ENCODE data around the gene CALHM3. TPM values are rescaled to one million over a fixed set of nuclear protein-coding genes. Genes with fewer than 3 reads are reported as not detected.

CALHM3 gene
- total RNA-seq, 3 donors from 2014 or later (not counting 1 experiment from before 2014, with no cell fraction given) = not detected

DNA sequence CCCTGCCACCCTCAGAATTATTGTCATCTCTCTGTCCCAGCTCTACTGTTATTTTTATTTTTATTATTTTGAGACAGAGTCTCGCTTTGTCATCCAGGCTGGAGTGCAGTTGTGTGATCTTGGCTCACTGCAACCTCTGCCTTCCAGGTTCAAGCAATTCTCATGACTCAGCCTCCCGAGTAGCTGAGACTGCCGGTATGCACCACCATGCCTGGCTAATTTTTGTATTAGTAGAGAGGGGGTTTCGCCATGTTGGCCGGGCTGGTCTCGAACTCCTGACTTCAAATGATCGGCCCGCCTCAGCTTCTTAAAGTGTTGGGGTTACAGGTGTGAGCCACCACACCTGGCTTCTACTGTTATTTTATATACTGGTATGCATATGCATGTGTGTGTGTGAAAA lies 37.8 kb downstream of the CALHM3 start:
- Mint-ChIP-seq H3K27ac (no peak overlapping the region), H3K9me3 (no peaks in the 10 kb centered on the region), H3K36me3 (peaks cover 14% of the 10 kb centered on the region), H3K4me1 (peaks cover 5 to 23% of the 10 kb centered on the region in 2 donors), H3K27me3 (ENCODE audit: low read depth in 2 of 2) (no peaks in the 10 kb centered on the region), H3K4me3 (no peak overlapping the region)
- TF ChIP-seq, protein P1, sequence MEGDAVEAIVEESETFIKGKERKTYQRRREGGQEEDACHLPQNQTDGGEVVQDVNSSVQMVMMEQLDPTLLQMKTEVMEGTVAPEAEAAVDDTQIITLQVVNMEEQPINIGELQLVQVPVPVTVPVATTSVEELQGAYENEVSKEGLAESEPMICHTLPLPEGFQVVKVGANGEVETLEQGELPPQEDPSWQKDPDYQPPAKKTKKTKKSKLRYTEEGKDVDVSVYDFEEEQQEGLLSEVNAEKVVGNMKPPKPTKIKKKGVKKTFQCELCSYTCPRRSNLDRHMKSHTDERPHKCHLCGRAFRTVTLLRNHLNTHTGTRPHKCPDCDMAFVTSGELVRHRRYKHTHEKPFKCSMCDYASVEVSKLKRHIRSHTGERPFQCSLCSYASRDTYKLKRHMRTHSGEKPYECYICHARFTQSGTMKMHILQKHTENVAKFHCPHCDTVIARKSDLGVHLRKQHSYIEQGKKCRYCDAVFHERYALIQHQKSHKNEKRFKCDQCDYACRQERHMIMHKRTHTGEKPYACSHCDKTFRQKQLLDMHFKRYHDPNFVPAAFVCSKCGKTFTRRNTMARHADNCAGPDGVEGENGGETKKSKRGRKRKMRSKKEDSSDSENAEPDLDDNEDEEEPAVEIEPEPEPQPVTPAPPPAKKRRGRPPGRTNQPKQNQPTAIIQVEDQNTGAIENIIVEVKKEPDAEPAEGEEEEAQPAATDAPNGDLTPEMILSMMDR (IDR thresholded peaks at IDR 0.05) = no peak
- no peaks in the 10 kb centered on the region for H3K4me1 ChIP-seq (ENCODE audit: control insufficient read depth, insufficient read depth, low read length)
- over 99% methylated on average over 8 of the region's 8 CpGs for WGBS (ENCODE audit: insufficient coverage)
- intact Hi-C loops (cut with micrococcal nuclease) = no loop called here
- H3K36me3 ChIP-seq (ENCODE audit: control insufficient read depth, insufficient read depth, low read length) = peaks cover 84% of the 10 kb centered on the region
- H3K9me3 ChIP-seq (ENCODE audit: control insufficient read depth, insufficient read depth, low read length) = no peaks in the 10 kb centered on the region
- no peaks in the 10 kb centered on the region for H3K27me3 ChIP-seq (ENCODE audit: control insufficient read depth, insufficient read depth, low read length)
- ATAC-seq (no peak), DNase-seq (no peak)
- no peak overlapping the region for H3K27ac ChIP-seq (ENCODE audit: low read length)
- no peak overlapping the region for H3K4me3 ChIP-seq (ENCODE audit: low read length)

DNA sequence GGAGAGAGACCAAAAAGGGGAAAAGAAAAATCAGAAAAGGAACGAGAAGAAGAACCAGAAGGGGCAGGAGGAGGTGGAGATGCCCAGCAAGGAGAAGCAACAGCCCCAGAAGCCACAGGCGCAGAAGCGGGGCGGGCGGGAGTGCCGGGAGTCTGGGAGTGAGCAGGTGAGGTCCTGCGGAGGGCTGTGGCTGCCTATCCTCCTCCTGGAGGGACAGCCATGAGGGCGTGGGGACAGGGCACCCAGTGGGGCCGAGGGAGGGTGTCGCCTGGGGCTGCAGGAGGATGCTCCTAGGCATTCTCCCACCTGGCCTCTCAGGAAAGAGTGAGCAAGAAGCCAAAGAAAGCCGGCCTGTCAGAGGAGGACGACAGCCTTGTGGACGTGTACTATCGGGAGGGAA lies 38.6 kb downstream of the CALHM3 start:
- intact Hi-C loops (cut with micrococcal nuclease) = no loop called here
- Mint-ChIP-seq H3K4me1 (peaks cover 5 to 18% of the 10 kb centered on the region in 2 donors), H3K9me3 (no peaks in the 10 kb centered on the region), H3K27ac (peak overlapping the region in 1 of 2 donors; percentile 1), H3K36me3 (peaks cover 14% of the 10 kb centered on the region), H3K27me3 (ENCODE audit: low read depth in 2 of 2) (no peaks in the 10 kb centered on the region), H3K4me3 (no peak overlapping the region)
- Histone ChIP-seq H3K36me3 (ENCODE audit: control insufficient read depth, insufficient read depth, low read length) (peaks cover 76% of the 10 kb centered on the region), H3K9me3 (ENCODE audit: control insufficient read depth, insufficient read depth, low read length) (no peaks in the 10 kb centered on the region), H3K27me3 (ENCODE audit: control insufficient read depth, insufficient read depth, low read length) (no peaks in the 10 kb centered on the region), H3K4me1 (ENCODE audit: control insufficient read depth, insufficient read depth, low read length) (no peaks in the 10 kb centered on the region), H3K27ac (ENCODE audit: low read length) (no peak overlapping the region), H3K4me3 (ENCODE audit: low read length) (no peak overlapping the region)
- no peak for ATAC-seq
- DNase-seq = no peak
- TF ChIP-seq, protein P1 (IDR thresholded peaks at IDR 0.05) = no peak
- WGBS (ENCODE audit: insufficient coverage) = 97% methylated on average over 14 of the region's 14 CpGs

DNA sequence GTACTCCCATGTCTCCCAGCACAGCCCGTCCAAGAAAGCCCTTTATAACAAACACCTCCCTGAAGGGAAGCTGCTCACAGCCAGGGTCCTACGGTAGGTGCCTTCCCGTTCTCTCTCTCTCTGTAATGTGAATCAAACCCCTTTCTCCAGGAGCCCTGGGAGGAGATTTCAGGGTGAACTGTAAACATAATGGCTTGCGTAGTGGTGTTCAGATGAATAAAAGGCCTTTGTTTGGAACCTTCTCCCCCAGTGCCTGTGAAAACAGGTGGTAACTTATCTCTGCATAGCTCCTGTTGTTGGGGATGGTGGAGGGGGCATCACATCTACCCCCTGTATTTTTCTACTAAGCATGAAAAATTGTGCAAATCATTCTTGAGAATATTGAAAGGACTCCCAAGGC lies 39.3 kb downstream of the CALHM3 start:
- intact Hi-C loops (cut with micrococcal nuclease) = no loop called here
- Mint-ChIP-seq H3K4me3 (no peak overlapping the region), H3K36me3 (peaks cover 14% of the 10 kb centered on the region), H3K4me1 (peaks cover under 1 to 12% of the 10 kb centered on the region in 2 donors), H3K27ac (peak overlapping the region in 1 of 2 donors; percentile 1), H3K27me3 (ENCODE audit: low read depth in 2 of 2) (no peaks in the 10 kb centered on the region), H3K9me3 (no peaks in the 10 kb centered on the region)
- Histone ChIP-seq H3K27me3 (ENCODE audit: control insufficient read depth, insufficient read depth, low read length) (no peaks in the 10 kb centered on the region), H3K4me3 (ENCODE audit: low read length) (no peak overlapping the region), H3K36me3 (ENCODE audit: control insufficient read depth, insufficient read depth, low read length) (peaks cover 70% of the 10 kb centered on the region), H3K27ac (ENCODE audit: low read length) (no peak overlapping the region), H3K4me1 (ENCODE audit: control insufficient read depth, insufficient read depth, low read length) (no peaks in the 10 kb centered on the region), H3K9me3 (ENCODE audit: control insufficient read depth, insufficient read depth, low read length) (no peaks in the 10 kb centered on the region)
- TF ChIP-seq, protein P1 (IDR thresholded peaks at IDR 0.05) = no peak
- ATAC-seq = no peak
- DNase-seq = no peak
- WGBS (ENCODE audit: insufficient coverage) = 97% methylated on average over 3 of the region's 4 CpGs

DNA sequence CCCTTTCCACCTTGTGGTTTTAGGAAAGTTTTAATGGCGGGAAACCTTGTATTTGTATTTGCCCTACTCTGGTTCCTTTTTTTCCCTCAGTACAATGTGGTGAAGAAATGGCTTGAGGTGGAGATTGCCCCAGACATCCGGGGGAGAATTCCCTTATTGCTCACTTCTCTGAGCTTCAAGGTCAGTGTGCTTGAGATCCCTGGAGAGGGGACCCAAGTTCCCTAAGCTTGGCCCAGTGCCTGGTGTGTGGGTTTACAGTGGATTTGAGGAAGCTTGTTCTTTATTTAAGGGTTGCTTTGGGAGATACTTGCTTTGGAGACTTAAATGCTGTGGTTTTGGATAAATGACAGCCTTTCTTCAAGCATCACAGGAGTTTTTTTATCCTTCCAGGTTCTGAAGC lies 45.2 kb downstream of the CALHM3 start:
- H3K36me3 Mint-ChIP-seq = peaks cover 23% of the 10 kb centered on the region
- DNase-seq = no peak
- Histone ChIP-seq H3K36me3 (ENCODE audit: control insufficient read depth, insufficient read depth, low read length) (peaks cover 43% of the 10 kb centered on the region), H3K27me3 (ENCODE audit: control insufficient read depth, insufficient read depth, low read length) (no peaks in the 10 kb centered on the region), H3K4me1 (ENCODE audit: control insufficient read depth, insufficient read depth, low read length) (no peaks in the 10 kb centered on the region), H3K9me3 (ENCODE audit: control insufficient read depth, insufficient read depth, low read length) (no peaks in the 10 kb centered on the region), H3K27ac (ENCODE audit: low read length) (no peak overlapping the region), H3K4me3 (ENCODE audit: low read length) (no peak overlapping the region)
- H3K4me3 Mint-ChIP-seq = no peak overlapping the region
- no peaks in the 10 kb centered on the region for H3K9me3 Mint-ChIP-seq
- H3K4me1 Mint-ChIP-seq = peaks cover 0 to 5% of the 10 kb centered on the region in 2 donors
- H3K27ac Mint-ChIP-seq = no peak overlapping the region
- TF ChIP-seq, protein P1 (IDR thresholded peaks at IDR 0.05) = no peak
- ATAC-seq = no peak
- 87% methylated on average over 2 of the region's 2 CpGs for WGBS (ENCODE audit: insufficient coverage)
- no peaks in the 10 kb centered on the region for H3K27me3 Mint-ChIP-seq (ENCODE audit: low read depth in 2 of 2)
- intact Hi-C loops (cut with micrococcal nuclease) = no loop called here

Data from natural killer cell (primary cell).